NCI-H526 (cell line): ENCODE data around the gene HAPLN3.

Experiments
- DNase-seq, 2 experiments: peaks; one replicate each; lab custom pipeline; 2025; lab: John Stamatoyannopoulos, UW

HAPLN3 gene

DNA sequence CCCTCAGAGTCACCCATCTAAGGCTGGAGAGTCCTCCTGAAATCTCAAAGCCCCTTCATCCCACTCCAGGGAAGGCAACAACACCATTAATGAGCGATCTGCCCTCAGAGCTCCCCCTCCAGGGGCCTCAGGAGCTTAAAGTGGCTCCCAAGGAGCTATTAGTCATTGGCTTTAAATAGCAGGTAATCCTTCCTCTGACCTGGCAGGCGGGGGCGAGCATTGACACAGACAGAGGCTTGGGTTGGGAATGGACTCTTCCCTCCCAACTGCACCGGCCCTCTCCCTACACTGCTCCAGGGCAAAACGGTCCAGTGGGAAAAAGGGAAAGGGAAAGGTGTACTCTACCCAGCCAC, 16.4 kb upstream of the HAPLN3 start:
- DNase-seq, result peak in 1 of 2 experiments; percentile 22

DNA sequence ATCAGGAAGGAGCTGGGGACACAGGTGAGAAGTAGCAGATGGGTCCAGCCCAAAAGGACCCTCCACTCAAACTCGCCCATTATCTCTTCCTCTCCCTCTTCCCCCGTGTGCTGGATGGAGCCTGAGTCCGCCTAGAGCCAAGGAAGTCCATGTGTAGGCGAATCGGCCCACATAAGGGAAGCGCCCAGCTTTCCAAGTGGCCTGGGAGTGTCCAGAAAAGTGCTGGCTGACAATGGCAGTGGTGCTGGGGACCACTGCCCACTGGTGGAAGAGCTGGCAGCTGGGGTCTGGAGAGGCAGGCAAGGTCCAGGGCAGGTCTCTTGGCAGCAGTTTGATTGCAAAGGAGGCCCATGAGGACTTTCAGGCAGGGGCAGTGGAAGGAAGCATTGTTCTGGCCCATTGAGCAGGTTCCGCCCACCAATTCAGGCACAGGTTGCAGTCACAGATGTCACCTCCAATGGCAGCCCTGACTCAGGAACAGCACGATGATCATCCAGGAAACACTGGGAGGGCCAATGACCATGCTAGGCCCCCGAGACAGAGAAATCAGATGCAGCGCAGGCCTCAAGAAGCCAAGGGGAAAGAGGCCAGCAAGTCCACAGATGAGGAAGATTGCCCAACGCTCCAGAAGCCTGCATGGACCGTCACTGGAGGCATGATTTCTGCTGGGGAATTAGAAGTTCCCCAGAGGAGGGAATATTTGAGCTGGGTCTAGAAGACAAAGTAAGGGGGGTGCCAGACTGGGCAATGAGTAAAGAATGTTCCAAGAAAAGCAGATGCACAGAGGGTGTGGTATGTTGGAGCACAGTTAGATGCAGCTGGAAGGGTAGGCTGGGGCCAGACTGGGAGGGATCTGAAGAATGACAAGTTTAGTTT, 14.8 kb upstream of the HAPLN3 start:
- DNase-seq, result no peak

DNA sequence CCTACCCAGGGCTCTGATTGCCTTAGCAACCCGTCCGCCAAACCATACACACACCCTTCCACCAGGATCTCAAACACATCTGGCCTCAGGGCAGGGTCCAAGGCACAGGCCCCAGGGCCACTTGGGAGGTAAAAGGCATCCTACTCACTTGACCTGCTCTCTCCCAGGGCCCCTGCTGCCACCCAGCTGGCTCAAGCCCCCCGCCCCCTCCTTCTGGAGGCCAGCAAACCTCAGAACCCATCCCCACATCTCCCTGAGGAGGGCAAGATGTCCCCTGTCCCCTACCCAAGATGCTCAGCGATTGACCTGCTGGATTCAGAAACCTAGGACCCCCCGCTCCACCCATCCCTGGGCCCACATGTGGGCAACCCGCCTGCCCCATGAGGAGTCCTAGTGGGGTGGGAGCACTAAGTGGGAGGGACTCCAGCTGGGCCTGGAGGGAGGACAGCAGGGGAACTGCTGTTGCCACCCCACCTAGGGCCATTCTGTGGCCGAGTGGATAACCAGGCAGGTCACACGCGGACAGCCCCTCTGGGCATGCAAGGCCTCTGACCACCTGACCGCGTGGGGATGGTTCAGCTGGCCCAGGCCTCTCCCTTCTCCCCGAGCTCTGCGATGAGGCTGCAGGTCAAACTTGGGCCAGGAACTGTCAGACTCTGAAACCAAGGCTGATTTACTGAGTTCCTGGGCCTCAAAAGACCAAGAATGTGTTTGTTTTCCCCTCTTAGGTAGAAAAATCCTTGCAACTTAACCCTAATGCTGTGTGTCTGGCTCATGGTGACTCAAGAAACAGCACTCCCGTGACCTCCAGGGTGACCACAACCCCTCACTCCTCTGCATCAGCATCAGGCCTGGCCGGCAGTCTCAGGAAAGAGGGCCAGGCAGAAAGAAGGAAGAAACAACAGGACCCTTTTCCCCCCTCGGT, 13.6 kb upstream of the HAPLN3 start:
- DNase-seq, result no peak

DNA sequence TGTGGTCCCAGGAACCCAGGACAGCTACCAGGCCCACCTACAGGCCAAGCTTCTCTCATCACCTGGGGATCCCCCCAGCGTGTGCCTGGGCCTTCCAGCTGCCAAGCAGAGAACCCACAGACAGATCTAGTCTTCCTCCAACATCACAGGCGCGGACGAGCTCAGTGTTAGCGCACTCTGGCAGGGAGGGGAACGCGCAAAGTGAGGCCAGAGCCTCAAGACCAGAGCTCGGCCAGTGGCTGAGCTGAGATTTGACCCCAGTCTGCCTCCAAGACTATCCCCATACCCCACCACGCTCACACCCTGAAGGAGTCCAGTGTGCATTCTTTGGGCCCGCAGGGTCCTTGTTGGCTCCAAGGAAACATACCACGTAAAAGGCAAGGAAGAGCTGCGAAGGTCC, 12.8 kb upstream of the HAPLN3 start:
- DNase-seq, result no peak

DNA sequence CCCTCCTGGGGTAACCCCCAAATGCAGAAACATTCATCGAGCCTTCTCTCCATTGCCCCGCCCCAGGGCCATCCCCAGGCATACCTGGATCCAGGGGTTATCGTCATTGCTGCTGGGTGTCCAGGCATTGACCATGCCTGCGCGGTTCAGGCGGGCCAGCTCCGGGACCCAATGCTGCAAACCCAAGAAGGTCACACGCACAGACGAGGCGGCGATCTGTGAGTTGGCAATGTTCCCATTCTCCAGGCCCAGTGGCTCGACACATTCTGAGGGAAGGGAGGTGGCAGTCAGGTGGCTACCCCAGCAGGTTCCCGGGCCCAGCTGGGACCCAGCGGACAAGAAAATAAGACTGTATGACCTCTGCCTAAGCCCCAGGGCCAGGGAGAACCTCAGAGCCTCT, 11.8 kb upstream of the HAPLN3 start:
- no peak for DNase-seq

DNA sequence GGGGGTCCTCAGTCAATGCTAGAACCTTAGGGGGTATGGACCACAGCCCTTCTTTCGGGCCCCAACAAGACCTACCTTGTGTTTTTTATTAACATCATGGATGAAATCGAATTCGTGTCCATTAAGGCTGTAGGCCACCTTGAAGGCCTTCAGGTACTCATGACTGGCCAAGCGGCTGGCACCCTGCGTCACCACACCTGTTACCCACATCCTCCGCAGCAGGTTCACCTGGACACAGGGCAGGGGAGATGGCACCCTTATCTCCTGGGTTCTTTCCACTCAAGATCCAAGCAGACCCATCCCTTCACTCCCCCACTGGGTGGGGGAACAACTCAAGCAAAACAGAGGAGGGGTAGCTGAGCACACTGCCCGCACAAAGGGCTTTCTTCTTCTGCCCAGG, 11.2 kb upstream of the HAPLN3 start:
- DNase-seq, result no peak

DNA sequence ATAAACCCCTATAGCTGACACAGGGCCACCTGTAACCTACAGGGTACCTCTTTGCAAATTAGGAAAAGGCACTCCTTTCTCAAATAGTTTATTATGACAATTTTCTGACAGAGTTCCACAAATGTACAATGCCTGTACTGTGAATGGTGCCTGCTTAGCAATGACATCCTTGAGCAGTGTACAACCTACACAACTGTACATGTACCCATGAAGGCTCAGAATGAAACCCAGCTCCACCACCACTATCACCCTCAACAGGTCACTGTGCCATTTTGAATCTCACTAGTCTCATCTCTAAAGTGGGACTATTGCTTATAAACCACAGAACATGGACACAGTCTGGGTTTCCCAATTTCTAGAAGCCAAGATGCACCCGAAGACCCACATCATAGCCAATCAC, 10.8 kb upstream of the HAPLN3 start:
- DNase-seq, result no peak

DNA sequence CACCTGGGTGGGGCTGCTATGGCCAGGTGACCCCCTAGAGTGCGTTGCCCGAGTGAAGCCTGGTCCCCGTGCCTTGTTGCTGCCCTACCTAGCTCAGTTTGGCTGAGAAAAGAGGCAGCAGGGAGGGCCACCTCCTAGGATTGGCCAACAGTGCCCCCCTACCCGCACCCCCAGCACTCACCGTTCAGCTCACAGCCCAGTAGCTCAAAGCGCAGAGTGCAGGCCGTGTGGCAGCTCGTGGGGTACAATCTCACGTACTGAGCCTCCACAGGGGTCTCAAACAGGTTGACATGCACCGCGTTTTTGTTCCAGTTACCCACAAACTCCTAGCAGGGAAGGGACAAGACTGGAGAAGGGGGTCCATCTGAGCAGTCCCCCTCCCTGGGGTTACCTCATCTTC, 10.2 kb upstream of the HAPLN3 start:
- DNase-seq, result no peak

DNA sequence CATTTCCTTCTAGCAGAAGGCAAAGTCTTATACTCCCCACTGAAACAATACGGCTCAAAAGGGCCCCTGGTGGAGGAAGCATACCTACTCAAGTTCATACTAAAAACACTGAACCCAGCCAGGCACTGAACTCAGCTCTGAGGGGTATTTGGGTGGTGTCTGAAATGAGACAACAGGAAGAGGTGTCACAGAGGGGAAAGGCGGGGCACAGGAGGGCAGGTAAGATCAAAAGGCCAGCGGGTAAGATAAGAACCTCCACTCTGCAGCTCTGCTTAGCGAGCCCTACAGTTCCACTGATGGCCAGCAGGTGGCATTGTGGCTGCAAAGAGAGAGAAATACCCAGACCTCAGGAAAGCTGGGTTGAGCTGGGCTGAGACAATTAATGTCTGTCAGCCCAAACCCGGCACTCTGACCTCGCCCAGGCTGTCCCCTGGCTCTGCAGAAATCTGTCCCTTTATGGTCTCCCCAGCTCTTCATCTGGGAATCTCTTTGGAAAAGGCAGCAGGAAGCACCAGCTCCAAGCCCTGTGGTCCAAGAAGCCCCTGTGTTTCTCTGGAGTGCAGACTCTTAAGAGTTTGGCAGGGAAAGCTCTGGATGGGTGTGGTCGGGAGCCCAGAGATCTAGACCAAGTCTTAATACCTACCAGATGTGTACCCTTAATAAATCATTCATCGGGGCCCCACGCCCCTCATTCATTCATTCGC, 9.4 kb upstream of the HAPLN3 start:
- peak; percentile 67 to 89 for DNase-seq

DNA sequence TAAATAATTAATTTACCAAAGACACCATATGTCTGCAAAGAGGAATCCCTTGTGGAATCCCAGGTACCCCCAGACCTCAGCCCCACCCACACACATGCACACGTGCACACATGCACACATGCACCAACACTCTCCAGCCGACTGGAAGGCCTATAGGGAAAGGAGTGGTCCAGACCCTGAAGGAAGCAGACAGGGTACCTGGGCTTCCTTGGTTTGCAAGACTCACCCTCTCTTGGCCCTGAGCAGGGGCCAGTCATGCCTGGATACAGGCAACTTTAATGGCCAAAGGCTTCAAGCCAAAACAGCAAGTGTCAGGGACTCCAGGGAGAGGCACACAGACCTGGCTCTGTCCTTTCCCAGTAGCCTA, 8.9 kb upstream of the HAPLN3 start:
- no peak for DNase-seq

DNA sequence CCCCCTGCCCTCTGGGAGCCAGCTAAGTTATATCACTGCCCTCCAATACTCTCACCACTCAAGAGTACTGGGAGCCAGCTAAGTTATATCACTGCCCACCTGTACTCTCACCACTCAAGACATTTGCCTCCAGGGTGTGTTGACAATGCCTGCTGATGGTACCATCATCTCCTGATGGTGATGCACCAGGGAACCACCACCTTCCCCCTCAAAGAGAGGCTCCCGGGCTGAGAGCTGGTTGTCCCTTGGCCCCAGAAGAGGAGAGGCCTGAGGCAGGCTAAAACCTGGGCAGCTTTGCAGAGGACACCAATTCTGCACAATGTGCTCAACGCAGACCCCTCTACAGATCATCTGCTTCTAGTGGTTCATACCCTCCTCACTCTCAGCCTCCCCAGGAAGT, 7.5 kb upstream of the HAPLN3 start:
- no peak for DNase-seq

DNA sequence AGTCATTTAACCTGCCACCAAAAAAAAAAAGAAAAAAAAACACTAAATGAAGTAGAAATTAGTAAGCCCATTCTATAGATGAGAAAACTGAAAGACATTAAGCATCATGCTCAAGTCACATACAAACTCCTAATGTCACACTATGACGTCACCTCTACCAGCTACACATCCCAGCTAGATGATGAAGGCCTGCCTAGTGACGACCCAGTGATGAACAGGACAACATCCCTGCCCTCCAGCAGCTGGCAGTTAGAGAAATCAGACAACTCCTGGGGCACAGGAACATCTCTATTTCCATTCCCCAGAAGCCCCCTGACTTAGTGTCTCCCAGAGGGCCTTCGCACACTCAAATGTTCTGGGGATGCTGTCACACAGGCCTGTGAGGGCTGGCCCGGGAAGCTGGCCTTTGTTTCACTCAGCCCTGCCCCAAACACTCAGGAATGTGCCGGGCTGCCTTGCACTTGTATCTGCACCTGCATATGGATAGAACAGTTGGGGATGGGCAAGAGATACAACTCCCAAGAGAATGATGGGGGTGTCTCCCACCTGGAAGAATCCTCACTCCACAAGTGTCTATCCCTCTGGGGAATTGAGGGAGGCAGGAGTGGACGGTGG, 7.0 kb upstream of the HAPLN3 start:
- no peak for DNase-seq

DNA sequence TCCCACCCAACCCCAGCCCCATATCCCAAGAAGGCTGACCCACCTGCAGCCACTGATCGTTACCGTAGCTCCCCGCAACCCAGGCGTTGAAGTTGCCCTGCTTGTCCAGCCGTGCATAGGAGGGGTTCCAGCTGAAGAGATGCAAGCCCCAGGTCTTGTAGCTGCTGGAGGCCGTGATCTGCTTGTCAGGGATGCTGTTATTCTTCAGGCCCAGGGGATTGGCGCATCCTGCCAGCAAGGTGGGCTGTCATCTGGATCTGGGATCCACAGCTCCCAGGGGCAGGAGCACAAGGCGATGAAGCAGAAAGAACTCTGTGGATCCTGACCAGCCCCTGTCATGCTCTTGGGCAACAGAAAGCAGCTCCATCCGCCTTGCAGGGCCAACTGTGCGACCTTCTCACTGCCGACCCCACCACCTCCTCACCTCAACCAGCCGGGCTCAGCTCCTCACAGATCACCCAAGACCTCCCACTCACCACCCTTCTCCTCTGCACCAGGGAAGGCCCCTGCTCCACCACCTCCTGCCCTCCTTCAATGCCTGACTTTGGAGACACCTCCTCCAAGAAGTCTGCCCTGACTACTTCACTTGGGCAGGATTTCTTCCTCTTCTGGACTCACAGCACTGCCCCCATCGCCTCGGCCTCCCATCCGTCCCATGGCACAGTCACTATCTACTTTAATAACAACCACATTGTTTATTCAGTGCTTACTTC, 6.3 kb upstream of the HAPLN3 start:
- no peak for DNase-seq

DNA sequence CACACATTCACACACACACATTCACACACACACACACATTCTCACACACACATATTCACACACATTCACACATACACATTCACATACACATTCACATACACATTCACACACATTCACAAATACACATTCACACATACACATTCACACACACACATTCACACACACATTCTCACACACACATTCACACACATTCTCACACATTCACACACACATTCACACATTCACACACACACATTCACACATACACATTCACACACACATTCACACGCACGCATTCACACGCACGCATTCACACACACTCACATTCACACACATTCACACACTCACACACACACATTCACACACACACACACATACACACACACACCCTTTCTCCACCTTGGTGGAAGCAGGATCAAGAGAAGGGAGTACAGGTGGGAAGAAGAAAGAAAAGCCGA, 5.7 kb upstream of the HAPLN3 start:
- no peak for DNase-seq

DNA sequence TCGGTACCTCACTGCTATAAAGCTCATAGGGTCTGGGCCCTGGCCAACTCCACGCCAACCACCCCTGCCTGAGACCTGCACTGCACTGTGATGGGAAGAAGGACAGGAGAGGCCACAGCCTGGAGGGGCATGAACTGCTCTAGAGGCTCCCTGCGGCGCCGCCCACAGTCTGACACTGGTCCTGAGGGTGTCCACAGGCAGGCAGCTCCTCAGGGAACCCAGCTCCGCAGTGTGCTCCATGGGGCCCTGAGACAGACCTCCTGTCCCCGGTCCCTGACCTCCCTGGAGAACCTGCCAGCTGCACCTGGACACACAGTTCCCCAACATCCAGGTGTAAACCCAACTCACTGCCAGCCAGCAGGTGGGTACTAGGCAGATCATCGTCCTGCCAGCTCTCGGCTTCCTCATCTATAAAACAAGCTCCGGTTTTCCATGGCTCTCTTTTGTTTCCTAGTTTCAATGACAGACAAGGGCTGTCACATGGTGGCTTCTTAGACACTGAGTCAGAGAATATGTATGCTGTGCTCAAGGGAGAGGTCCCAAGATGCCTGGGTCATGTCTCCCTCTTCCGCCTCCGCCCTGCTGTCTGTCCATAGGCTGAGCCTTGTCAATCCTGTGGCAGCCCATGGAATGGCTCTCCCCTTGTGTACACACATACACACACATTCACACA, 5.1 kb upstream of the HAPLN3 start:
- no peak for DNase-seq

DNA sequence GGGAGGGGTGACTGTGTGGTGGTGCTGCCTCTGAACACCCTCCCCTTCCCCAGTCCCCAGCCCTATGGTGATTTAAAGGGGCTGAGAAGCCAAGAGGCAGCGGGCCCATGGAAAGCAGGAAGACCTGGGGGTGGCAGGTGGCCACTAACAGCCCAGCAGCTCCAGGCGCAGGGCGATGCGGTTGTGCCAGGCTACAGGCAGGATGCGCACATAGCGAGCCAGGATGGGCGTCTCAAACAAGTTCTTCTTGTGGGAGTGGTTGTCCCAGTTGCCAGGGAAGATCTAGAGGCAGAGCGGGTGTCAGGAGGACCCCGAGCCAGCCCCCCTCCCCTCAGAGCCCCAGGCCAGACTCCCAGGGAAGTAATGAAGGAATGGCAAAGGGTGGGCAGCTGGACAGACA, 3.9 kb upstream of the HAPLN3 start:
- DNase-seq, result no peak

DNA sequence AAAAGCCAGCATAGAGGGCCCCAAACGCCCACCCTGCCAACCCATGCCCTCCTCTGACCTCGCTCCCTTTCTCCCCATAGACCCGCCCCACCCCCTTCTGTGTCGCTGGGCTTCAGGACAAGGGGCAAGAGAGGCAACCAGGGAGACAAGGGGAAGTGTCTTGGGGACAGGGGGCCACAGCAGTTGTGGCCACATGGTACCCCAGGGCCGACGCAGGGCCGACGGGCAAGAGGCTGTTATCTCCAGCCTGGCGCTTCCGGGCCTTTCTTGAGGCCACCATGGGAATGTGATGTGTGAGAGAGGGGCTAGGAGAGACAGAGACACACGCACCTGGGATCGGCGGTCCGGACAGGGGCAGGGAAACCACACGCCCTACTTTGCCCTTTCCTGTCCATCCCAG, 3.4 kb upstream of the HAPLN3 start:
- no peak for DNase-seq

DNA sequence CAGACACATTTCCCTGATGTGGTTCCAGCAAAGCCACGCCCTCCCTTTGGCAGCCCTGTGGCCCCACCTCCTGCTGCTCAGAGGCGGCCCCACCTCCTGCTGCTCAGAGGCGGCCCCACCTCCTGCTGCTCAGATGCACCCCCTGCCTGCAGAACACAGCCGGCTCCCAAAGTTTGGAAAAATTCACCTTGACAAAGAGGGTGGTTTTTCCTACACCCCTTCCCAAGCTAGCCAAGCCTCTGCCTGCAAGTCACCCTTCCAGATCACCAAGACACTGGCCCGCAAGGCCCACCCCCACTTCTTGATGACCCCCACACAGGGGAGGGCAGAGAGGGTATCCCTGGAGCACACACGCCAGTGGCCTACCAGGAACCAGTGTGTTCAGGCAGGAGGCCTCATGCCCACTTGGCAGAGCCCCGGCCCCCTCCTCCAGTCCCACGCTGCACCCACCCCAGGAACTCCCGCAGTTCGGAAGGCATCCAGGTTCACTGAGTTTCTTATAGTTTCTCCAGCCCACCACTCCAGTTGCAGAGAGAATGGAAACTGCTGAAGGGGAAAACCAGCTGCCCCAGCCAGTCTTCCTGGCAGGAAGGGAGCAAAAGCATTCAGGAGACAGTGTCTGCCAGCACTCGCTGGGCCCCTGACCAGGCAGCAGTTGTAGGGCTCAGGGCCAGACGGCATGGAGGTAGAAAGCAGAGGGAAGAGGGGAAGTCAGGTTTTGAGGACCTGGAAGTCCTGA, 2.3 kb upstream of the HAPLN3 start:
- DNase-seq, result peak; percentile 57 to 93

DNA sequence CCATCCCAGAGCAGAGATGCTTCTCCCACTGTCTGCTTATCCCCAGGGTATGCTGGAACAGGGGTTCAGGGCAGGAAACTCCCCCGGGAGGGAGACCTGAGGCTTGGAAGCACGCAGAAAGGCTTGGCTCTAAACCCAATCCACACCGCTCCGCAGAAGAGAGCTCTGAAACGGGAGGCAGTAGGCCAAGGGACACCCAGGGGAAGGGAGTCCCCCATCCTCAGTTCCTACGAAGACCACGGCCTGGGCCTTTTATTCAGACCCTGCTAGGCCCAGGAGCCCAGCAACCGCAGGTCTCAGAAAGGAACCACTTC, 1.8 kb upstream of the HAPLN3 start:
- no peak for DNase-seq

DNA sequence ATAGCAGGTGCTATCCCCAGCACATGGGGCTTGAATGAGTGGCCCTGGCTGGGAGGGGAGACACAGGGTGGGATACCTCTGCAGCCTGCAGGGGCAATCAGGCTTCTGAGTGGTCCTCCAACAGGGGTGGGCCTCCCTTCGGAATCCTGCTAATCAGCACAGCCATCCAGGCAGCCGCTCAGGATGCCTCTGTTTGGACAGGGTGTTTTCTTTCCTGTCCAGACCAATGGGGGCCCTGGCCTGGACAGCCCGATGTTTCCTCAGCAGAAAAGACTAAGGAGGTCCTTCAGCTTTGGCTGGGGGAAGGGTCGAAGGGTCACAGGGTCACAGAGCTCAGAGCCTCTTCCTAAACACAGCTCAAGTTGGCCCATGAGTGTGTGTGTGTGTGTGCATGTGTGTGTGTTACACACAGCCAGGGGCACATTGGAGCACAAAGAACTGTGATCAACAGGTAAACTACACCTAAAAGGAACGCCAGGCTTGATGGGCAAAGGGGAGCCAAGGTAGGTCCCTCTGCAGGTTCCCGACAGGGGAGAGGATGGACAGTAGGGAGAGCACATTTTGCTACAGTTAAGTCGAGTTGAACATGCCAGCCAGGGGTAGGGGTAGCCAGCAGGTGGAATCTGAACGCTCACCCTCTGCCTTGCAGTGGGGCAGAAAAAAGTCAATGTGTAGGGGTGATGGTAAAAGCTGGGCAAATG, 1.1 kb upstream of the HAPLN3 start:
- DNase-seq, result no peak
